GM18907 (cell line): ENCODE results near the gene RAB23.
A peak's percentile ranks its signal among the peaks of the same experiment; 100 is the strongest.
"Not testable (repeated sequence)": the region's sequence is repeated elsewhere in the genome, so short reads cannot be mapped to it uniquely, and the experiment has no call there.

Experiments
- ATAC-seq: cut with Tn5 transposase; IDR thresholded peaks from one replicate; pipeline ENCODE4 v1.9.1; 2021; ENCODE audit warnings: mild to moderate bottlenecking, moderate library complexity; ENCODE audit not compliant: unreplicated experiment

Gene RAB23

DNA sequence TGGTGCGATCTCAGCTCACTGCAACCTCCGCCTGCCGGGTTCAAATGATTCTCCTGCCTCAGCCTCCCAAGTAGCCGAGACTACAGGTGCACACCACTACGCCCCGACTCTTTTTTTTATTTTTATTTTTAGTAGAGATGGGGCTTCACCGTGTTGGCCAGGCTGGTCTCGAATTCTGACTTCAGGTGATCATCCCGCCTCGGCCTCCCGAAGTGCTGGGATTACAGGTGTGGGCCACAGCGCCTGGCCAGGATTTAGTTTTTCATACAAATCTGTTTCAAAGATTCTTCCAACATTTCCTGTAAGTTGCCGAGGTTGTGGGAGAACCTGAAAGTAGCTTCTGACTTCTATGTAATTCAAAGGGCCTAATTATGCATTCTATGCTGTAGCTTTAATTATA lies 21.4 kb upstream of the RAB23 start:
- not testable (repeated sequence) for ATAC-seq

DNA sequence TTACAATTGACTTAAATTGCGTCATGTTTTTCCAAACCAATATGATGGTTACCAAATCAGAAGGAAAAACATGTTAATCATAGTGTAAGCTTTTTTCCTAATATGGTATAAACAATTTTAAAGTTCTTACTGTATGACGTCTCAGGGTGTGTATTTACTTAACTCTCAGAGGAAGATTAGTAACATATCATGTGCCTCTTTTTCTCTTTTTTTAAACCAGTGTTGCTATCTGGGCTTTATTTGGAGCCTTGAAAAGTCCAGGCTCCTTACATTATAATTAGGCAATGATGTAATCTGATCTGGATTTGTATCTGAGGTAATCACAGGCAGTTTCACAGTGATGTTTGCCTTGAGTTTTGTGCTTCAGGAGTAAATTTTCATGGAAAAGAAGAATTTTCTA lies 20.4 kb upstream of the RAB23 start:
- ATAC-seq = no peak

DNA sequence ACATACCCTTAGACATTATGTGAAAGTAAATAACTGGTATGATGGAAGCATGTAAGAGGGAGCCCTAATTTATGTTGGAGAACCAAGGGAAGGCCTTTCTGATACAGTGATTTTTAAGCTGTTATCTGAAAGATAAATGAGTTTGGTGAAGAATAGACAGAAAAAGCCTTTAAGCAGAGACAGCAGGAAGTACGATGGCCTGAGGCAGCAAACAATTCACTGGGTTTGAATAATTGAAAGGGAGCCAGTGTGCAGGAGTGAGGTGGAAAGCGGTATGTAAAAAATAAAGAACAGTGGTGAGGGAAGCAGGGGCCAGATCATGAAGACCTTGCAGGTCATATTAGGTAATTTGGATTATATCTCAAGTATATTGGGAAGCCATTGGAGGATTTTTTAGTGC lies 4.1 kb upstream of the RAB23 start:
- no peak for ATAC-seq

DNA sequence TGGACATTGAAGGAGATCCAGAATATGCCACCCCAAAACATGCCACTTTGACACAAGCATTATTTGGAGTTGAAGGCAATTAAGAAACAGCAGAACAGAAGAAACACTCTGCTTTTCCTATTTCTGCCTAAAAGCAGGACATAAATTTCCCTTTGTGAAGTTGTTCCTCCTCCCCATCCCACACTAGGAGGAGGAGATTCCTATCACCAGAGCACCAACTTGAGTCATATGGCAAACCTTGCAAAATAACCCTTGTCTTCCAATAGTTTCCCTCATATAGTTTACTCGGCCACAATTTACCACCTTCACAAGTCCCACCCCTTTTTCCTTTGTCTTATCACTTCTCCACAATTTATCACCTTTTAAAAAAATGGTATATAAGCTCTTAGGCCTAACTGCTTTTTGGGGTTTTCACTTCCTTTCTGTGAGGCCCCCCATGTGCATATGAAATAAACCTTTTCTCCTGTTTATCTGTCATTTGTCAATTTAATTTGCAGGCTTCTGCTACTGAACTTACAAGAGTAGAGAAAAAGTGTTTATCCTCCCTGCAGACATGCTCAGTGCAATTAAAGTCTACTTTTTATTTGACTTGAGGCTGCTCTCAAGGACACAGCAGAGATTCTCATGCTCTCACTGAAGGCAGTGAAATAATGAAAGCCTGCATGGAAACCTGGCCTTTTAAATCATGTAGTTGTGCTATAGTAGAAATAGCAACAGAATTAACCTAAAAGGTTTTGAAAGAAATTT lies 2.8 kb upstream of the RAB23 start:
- no peak for ATAC-seq

DNA sequence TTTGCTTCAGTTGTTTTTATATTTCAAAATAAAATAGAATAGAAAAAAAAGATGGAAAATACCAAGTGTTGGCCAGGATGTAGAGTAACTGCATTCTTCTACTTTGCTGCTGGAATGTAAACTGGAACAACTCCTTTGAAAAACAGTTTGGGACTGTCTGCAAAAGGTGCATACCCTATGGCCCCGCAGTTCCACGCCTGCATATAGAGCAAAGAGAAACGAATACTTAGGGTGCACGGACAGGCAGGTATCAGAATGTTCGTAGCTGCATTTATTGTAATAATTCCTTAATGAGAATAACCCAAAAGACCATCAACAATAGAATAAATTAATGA lies 603 bp upstream of the RAB23 start:
- ATAC-seq = no peak

DNA sequence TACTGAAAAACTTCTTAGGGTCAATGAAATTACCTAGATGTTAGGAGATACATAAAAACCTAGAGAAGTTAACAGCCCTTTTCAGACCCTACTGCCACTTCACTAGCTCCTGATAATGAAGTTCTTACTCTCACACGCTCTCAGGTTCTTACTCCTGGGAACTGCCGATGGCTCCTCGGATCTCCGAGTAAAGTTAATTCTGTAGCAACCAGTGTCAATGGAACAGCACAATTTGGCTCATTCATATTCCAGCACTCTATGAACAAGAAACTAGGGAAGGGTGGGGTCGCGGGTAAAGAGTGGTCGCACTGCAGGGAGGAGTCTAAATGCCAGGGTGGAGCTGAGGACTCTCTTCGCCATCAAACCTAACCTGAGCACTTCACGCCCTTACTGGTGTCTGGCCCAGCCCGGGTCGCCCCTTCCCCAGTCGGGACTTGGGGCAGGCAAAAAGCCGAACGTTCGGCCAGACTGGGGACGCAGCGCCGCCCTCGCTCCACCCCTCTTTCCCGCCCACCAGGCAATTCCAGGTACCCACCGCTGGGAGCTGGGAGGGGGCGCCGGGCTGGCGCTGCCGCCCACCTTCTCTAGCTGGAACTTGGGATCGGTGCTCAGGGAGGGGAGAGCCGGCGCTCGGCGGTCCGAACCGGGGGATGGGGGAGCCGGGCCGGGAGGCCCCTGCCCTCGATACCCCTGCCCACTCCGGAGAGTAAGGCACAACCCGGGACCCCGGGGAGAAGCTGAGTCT lies 744 bp downstream of the RAB23 start:
- peak; percentile 80 for ATAC-seq

DNA sequence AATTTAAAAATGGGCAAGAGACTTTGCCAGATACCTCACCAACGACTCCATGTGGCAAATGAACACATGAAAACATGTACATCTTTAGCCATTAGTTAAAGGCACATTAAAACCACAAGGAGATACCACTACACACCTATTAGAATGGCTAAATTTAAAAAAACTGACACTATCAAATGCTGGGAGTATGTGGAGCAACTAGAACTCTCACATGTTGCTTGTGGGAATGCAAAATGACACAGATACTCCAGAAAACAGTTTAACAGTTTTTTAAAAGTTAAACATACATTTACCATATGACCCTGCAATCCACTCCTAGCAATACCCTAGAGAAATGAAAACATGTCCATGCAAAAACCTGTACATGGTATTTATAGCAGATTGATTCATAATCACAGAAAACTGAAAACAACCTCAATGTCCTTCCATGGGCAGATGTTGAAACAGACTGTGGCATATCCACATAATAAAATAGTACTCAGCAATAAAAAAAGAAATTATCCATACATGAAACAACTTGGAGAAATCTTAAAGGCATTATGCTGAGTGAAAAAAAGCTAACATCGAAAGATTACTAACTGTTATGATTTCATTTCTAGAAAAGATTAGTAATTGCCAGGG lies 1.9 kb downstream of the RAB23 start:
- ATAC-seq = no peak

DNA sequence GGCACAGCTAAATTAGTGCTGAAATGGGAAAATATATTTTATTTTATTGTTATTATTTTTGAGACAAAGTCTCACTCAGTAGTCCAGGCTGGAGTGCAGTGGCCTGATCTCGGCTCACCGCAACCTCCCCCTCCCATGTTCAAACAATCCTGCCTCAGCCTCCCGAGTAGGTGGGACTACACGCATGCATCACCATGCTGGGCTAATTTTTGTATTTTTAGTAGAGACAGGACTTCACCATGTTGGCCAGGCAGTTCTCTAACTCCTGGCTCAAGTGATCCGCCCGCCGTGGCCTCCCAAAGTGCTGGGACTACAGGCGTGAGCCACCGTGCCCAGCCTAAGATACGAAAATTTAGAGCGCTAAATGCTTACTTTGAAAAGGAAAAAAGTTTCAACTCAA lies 4.8 kb downstream of the RAB23 start:
- no peak for ATAC-seq

DNA sequence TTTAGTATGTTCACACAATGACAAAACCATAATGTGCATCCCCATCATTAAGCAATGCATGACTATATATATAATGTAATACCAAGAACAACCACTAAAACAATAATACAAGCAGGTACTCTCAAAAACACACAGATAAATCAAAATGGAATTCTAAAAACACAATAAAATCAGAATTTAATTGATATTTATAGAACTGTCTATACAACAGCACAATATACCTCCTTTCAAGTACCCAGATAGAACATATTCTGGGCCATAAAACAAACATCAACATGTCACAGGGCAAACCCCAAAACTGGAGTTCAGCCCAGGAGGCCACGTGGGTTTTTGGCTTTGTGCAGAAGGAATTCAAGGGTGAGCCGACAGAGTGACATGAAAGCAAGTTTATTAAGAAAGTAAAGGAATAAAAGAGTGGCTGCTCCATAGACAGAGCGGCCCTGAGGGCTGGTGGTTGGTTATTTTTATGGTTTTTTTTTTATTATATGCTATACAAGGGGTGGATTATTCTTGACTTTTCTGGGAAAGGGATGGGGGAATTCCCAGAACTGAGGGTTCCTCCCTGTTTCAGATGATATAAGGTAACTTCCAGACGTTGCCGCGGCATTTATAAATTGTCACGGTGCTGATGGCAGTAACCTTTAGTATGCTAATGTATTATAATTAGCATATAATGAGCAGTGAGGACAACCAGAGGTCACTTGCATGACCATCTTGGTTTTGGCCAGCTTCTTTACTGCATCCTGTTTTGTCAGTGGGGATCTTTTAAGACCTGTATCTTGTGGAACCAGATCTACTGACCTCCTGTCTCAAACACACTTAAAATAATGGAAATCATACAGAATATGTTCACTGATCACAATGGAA lies 5.6 kb downstream of the RAB23 start:
- no peak for ATAC-seq

DNA sequence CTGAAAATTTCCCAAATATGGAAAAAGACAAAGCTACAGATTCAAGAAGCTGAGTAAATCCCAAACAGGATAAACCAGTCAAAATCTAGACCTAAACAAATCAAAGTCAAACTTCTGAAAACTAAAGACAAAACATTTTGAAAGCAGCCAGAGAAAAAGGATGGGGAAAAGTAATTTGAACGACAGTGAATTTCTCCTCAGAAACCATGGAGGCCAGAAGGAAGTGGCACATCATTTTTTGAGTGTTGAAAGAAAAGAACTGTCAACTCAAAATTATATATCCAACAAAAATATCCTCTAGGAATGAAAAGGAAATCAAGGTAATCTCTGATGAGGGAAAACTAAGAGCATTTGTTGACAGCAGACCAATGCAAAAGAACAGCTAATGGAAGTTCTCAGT lies 6.8 kb downstream of the RAB23 start:
- ATAC-seq = no peak

DNA sequence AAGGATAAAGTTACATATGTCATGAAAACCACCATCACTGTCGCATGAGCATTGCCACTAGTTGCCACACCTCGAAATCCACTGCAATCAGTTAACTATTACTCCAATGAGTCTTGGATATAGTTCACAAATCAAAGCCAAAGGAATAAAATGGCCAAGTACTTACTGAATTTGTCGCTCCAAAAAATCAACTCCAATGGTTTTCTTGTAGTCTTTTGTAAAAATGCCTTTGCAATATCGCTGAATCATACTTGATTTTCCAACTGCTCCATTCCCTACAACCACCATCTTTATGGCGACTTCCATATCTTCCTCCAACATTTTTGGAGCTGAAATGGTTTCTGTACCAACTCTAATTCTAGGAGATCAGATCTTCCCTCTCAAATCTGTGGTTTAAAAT lies 12.0 kb downstream of the RAB23 start:
- ATAC-seq = no peak

DNA sequence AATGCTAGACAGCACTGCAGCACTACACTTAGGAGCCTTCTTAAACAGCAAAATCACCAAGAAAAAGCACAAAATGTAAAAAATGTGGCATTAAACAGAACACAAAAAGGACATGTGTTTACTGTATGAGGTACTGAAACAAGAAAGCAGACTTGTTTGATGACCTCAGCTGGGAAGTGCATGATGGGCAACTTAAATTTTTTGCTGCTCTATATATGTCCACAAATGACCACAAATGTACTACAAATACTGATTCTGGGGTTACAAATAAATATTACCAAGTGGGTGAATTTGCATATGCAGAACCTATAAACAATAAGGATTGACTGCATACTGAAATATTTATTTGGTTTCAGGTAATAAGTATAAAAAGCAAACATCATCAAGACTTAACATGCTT lies 13.1 kb downstream of the RAB23 start:
- ATAC-seq = no peak

DNA sequence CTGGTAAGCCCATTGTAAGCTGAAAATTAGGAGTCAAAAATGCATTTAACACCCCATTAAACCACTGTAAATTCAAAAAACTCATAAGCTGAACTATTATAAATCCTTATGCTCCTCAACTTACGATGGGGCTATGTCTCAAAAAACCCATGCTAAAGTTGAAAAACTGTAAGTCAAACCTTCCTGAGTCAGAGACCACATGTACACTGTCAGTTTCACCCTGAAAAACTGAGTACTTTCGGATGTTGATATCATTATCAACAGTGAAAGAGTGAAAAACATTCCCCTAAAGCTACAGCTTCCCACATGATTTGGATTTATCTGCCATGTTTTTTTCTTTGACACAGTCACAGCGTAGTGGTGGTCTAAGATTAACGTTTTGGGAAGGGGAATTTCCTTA lies 14.2 kb downstream of the RAB23 start:
- ATAC-seq = no peak

DNA sequence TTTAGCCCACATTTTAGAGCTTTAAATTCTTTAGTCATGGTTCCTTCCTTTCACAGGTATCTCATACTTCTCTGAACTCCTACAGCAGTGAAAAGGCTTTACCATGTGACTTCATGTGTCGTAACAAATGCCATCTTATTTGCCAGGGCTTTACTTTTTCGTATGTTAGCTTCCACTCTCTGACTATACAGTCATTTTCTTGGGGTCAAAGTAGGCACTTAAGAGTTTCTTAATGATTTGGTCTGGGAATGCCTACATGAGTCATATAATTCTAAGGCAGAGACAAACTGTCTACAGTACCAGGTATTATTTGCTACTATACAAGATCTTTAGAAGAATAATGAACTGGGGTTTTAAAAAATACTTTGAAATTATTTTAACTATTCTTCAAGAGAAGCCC lies 15.0 kb downstream of the RAB23 start:
- ATAC-seq = no peak

DNA sequence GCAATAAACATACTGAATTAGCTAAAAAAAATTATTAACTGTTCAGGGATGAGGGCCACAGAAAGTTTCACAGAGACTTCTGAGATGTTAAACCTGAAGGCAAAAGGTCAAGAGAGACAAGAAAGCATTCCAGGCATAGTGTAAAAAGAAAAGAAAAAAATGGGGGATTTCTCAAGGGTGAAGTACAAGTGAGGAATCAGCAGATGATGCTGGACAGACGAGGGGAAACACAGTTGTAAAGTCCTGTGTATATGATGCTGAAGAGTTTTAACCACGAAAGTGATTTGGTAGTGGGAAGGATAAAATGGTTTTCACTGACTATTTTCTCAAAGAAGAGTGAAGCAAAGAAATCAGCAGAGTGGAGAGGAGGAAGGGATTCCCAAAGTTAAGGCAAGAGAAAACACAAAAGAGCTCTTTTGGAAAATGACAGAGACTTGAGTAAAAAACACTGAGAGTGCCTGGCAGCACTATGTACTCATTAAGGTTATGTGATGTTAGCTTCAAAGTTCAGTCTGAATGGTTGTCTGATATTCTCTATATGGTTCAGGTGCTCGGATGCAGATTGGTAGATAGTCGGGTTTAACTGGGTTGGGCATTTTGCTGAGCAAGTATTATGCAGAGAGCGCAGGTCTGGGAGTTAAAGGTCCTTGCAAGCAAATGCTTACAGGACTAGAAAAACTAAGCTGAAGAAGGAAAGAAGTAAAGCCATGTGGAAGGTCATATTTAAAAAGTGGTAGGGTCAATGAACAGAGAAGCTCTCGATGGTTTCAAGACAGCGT lies 16.4 kb downstream of the RAB23 start:
- no peak for ATAC-seq

DNA sequence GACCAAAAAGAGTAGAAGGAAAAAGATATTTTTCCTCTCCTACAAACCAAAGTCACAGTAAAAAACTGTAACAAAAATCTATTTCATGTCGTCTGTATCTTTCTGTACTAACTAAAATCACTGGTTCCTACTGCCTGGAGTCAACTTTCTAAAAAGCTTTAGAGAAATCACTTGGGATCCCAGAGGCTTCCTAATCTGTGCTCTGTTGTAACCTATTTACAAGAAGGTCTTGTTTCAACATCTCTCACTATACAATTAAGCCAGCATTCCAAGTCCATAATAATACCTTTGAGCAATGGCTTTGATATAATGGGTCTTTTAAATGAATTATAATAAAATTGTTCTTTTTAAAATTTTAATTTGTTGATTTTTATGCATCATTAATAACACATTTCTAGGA lies 20.4 kb downstream of the RAB23 start:
- ATAC-seq = no peak

DNA sequence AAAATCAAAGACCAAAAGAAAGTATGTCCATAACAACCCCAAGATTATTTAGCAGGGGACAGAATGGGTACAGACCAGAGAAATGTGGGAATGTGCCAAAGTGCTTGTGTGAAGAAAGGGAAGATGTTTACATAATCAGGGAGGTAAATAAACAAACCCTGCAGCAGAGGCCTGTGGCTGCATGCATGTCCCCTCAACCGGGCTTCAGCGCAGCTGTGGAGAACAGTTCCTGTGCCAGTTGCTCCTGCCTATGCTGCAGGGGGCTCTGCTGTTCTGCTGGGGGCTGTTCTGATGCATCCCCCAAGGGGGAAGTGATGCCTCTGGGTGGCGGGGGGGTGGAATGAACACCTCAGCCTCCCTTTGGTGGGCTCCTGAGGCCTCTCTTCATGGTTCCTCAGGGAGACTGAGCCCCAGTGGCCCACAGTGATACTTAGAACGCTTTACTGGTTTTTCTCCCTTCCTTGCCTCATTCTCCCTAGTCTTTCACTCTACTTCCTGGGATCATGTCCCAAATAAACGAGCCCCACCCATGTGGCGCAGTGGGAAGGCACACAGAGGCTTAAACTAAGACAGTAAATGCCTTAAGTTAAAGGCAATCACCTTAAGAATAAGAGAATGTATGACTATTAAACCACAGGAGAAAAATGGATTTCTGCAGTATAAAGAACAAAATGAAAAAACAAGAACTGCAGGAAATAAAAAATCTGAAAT lies 23.0 kb downstream of the RAB23 start:
- ATAC-seq = no peak

DNA sequence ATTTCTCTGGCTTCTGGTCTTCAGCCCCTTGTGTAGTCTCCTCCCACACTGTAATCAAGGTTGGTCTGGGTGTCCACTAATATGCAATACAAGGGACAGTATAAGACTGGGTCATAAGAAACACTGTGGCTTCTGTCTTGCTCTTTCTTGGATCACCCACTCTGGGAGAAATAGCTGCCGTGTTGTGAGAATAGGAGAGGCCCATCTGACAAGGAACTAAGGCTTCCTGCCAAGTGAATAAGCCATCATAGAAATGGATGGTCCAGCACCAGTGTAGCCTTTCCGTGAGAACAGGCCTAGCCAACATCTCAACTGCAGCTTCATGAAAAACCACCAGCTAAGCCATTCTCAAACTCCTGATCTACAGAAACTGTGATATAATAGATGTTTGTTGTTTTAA lies 26.6 kb downstream of the RAB23 start:
- no peak for ATAC-seq

DNA sequence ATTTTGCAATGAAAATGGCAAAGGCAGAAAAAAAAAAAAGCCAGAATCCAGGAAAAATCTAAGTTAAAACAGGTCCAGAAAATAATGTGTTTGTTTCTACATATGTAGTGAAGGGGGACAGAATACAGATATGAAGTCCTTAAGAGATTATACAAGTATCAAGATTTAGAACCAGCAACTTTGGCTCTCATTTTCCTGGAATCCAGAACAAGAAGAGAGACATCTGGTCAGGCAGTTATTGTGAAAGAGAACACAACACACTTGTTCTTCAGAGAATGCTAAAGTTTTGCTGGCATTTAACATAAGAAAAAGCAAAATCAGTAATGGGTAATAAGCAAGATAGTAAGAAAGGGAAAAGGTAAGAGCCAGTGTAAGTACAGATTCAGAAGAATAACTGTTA lies 28.9 kb downstream of the RAB23 start:
- no peak for ATAC-seq

DNA sequence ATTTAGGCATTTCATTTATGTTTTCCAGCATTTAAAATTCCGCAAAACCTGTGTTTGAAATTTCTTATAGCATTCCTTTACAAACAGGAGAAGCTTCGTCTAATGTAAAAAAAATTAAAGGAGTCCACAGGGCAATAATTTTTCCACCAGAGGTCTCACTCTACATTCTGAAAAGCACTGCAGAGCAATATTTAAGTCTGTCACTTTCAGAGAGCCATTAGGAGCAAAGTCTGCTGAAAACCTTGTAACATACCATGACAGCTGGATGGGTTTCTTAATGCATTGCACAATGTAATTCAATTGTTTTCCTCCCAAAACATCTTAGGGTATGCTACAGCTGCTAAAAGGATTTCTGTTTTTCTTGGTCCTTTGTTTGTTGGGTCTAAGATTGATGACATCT lies 32.0 kb downstream of the RAB23 start:
- no peak for ATAC-seq
